Stimulated activated CD8-positive, alpha-beta memory T cell treated with anti-CD3 and anti-CD28 coated beads, Interleukin-7, amount 100 ng/mL, for 24 hours (primary cell): ENCODE data around the gene OGFOD2.
A peak's percentile ranks its signal among the peaks of the same experiment; 100 is the strongest.

Experiments used
- DNase-seq: peaks from one replicate; pipeline ENCODE4 v3.0.0-alpha.2; 2020; ENCODE audit warnings: low read depth

OGFOD2 gene

DNA sequence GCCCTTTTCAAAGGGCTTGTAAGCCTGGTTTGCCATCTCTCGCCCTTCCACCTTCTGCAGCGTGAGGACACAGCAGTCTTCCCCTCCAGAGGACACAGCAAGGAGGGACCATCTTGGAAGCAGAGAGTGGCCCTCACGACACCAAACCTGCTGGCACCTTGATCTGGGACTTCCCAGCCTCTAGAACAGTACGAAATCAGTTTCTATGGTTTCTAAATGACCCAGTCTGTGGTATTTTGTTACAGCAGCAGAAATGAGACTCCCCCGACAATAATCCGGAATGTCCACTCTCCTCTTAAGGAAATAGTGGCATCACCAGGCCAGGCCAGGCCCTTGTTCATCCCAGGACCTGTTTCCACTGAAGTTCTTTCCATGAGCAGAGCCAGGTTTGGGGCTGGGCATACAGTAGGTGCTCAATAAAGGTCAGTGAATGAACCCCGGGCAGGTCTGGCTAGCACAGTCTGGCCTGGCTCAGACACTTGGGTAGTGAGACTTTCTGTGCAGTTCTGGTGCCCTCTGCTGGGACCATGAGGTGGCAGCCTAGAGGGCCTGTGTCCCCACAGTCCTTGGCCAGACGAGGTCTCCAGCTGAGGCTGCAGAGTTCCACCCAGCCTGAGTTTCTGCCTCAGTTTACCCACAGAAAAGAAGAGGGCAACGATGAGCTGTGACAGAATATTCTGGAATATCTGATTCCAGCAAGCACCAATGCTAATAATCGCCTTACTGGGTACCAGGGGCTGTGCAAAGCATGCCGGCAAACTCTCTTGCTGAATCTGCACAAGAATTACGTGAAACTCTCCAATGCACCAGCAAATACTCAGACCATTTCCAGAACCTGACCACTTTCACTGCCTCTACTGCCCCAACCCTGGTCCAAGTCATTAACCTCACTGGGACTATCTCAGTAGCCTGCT, 22.8 kb upstream of the OGFOD2 start:
- peak; percentile 51 for DNase-seq

GRCh38 chr12:122955156-122955555, 19.9 kb upstream of the OGFOD2 start:
- DNase-seq, result no peak

GRCh38 chr12:122956035-122956434, 19.0 kb upstream of the OGFOD2 start:
- DNase-seq, result no peak

GRCh38 chr12:122958198-122958888, 16.7 kb upstream of the OGFOD2 start:
- no peak for DNase-seq

GRCh38 chr12:122959566-122960192, 15.4 kb upstream of the OGFOD2 start:
- no peak for DNase-seq

DNA sequence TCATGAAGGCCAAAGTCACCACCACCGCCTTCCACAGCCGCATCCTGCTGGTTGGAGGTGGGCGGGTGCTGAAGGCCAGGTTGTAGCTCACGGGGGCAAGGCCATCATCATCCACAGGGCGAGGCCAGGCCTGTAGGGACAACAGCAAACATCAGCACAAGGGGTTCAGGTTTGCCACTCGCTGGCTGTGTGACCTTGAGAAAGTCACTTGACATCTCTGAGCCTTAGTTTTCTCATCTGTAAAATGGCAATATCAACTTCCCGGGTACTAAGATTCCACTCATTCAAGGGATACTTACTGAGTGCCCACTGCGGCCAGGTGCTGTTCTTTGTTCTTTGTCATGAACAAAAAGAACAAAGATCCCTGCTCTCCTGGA, 14.9 kb upstream of the OGFOD2 start:
- no peak for DNase-seq

DNA sequence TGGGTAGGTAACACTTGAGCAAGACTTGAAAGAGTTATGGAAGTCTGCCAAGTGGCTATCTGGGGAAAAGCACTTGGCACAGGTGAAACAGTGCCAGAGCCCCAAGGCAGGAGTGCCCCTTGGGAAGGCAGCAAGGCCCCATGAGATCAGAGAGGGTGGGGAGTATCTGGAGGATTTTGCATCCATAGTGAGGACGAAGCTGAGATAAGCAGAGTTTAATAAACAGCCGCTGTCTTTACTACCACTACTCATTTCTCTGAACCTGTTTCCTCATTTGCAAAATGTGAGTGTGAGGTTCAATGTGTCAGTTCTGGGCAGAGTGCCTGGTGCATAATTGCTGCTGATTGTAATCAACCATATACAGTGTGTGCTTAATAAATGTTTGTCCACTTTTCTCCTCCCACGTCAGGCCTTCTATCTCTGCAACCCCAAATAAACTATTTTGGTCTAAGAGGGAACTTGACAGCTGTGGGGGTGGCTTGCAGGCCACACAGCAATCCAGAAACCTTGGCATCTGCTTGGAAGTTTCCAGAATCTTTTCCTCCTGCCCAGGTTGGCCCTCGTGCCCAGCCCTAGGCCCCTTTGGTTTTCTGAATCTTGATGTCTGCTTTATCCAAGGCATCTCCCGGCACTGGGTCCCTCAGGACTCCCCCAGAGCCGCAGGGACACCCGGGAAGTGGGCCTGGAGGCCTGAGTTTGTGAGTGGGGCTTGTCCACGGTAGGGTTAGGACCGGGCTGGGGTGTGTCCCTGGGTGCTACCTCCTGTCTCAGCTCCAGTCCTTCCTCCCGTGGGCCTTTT, 13.3 kb upstream of the OGFOD2 start:
- DNase-seq, result no peak

GRCh38 chr12:122963941-122964265, 11.1 kb upstream of the OGFOD2 start:
- no peak for DNase-seq

DNA sequence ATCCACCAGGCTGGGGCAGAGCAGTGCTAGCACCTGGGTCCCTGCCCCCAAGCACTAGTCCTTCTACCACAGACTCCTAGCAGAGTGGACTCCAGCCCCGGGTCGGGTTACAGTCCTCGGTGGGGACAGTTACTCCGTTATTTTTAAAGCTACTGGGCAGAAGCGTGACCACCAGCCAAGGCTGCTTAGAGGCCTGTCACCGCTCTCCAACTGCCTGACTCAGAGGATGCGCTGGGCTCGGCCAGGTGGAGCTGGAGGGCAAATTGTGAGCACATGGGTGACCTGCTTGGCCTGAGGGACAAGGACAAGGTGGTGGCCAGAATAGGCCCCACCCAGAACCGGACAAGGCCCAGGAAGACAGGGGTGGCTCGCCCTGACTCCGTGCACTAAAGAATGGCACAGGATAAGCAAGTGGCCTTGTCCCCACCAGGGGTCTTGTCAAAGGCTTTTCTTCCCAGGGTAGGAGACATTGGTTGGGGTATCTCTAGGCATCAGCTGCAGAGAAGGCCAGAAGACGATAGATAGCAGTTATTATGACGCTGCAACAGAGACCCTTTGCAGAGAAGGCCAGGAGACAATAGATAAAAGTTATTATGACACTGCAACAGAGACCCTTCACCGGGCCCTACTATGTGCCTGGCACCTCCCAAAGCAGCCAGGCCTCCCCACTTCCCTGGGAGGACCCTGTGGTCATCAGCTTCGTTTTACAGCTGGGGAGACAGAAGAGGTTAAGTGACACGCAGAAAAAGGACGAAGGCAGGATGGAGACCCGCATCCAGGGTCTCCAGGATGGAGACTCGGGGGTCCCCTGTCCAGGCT, 10.4 kb upstream of the OGFOD2 start:
- DNase-seq, result no peak

GRCh38 chr12:122965321-122965751, 9.7 kb upstream of the OGFOD2 start:
- DNase-seq, result no peak

DNA sequence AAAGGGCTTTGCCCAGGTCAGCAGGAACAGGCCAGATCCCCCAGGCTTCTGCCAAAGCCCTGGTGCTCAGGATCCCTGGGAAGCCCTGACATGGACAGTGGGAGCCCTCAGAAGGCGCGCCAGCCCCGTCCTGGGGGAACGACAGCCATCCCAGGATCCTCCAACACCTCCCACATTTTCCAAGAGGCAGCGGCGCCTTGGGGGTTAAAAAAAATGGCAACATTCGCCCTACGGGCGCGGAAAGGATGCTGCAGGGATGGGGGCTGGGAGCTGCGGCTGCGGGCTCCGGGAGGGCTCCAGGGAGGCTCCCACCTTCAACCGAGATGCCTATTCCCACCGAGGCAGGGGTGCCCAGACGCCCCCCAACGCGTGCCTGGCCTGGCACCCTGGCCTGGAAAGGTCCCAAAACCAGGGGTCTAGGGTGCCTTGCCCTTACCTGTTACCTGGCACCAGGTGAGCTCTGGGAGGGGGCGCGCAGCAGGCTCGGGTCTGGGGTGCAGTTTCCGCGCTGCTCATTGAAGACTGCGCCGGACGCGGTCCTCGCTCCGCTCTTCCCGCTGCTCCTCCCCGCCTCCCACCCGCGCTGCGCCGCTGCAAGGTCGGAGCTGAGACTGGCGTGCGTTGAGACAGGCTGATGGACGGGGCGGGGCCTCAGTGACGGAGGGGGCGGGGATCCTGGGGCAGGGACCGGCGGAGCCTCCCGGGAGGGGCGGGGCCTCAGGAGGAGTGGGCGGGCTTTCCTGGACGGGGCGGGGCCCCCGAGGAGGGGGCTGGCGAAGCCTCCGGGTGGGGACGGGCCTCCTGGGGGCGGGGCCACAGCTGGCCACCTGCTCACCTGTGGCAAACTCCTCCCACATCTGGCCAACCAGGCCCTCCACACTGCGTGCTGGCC, 8.9 kb upstream of the OGFOD2 start, which contains the start of gene ABCB9:
TSS of gene ABCB9 (minus strand) at position 613 of the 892 bp plus-strand sequence. CDS start 6,228 bp downstream, outside the sequence.
- DNase-seq, result peak; percentile 93

GRCh38 chr12:122966743-122967550, 8.1 kb upstream of the OGFOD2 start:
- DNase-seq, result no peak

GRCh38 chr12:122968104-122968503, 6.9 kb upstream of the OGFOD2 start:
- DNase-seq, result no peak

GRCh38 chr12:122969676-122970075, 5.4 kb upstream of the OGFOD2 start:
- DNase-seq, result no peak

GRCh38 chr12:122974274-122974891, 661 bp upstream of the OGFOD2 start:
- DNase-seq, result peak; percentile 99

DNA sequence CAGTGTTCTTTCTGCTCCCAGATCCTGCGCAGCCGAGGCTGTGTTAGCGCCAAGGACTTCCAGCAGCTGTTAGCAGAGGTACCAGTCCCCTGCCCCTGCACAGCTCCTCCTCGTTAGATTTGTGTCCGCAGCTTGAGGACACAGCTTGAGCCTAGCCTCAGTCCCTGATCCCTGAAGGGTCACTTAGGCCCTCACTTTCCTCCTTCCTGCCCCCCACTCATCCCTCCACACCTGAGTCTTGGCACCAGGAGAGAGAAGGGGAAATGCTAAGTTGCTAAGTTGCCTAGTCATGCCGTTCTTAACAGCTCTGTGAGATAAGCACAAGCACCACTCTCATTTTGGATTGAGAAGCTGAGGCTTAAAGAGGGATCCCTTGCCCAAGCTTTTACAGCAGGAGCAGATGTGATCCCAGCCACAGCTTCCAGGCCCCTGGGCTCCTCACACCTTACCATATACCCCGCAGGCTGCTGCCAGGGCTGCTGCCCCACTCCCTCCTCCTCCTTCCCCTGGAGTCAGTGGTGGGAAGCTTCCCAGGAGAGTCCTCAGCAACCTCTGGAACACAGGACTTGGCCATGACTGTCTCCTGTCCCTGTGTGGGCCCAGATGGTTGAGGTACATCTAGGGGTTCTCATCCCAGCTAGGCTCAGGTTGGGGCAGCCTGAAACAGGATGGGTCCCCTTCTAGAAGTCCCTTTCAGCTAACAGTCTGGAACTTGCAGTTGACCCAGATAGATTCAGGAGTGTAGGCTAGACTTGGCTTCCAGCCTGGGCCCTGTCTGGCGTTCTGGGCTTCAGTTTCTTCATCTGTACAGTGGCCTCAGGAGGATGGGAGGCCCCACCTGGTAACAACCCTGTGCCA, 975 bp downstream of the OGFOD2 start:
- no peak for DNase-seq

DNA sequence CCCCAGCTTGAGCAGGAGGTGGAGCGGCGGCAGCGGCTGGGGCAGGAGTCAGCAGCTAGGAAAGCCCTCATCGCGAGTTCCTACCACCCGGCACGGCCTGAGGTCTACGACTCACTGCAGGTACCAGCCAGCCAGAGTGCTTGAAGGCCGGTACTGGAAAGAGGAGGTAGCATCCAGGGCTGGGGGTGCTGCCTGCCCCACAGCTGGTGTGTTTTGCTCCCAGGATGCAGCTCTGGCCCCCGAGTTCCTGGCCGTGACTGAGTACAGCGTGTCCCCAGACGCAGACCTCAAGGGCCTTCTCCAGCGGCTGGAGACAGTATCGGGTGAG, 1.6 kb downstream of the OGFOD2 start:
- no peak for DNase-seq

DNA sequence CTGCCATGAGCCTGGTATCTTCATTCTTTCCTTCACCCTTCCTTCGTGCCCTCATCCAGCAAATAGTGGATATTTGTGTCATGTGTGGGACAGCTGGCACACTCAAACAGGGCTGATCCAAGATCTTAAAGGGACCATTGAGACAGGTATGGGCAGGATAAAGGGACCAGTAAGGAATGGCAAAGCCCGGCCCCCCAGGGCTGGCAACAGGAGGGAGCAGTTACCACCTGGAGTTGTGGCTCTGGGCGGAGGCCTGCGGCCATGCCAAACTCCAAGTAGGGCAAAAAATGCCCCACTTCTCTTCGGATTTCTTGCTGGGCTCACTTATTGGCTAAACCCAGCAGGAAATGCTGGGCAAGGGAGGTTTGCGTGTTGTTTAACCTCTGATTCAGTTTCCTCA, 2.1 kb downstream of the OGFOD2 start:
- DNase-seq, result no peak
